ENCODE results near the gene ADAMTS12.

ADAMTS12 gene

GRCh38 chr5:33892620-33893137, 889 bp upstream of the ADAMTS12 start:
- TF ChIP-seq SIN3A (IDR thresholded peaks at IDR 0.05; ENCODE audit: borderline replicate concordance, insufficient read depth, low read length): no peak
- no peak for TF ChIP-seq TAF1 (IDR thresholded peaks at IDR 0.05; ENCODE audit: borderline replicate concordance, insufficient read depth, low read length)
- TF ChIP-seq FOXP2 (optimal IDR thresholded peaks at IDR 0.05; ENCODE audit: borderline replicate concordance, extremely low read depth, extremely low read length, insufficient read depth): no peak
- no peak for TF ChIP-seq REST (IDR thresholded peaks at IDR 0.05; ENCODE audit: insufficient read depth in 1 of 2, low read depth in 2 of 2, low read length in 2 of 2)
- no peak for TF ChIP-seq POLR2AphosphoS5 (IDR thresholded peaks at IDR 0.05; ENCODE audit: low read depth, low read length)

DNA sequence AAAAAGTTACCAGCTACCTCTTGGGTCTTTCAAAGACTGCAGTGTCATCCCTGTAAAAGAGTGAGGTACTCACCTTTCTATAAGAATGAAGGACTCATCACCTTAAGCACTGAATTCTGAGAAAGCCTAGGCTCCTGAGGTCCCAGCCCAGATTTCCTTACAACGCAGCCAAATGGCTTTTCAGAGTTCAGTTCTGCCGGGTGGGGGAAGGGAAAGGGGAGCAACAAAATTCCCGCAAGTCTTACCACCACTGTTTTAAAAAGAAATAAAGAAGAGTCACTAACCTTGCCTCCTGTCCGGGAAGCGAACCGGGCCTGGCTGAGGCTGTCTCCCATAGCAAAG, 373 bp downstream of the ADAMTS12 start:
- TF ChIP-seq SIN3A (IDR thresholded peaks at IDR 0.05; ENCODE audit: borderline replicate concordance, insufficient read depth, low read length): no peak
- no peak for TF ChIP-seq REST (IDR thresholded peaks at IDR 0.05; ENCODE audit: insufficient read depth in 1 of 2, low read depth in 2 of 2, low read length in 2 of 2)
- no peak for TF ChIP-seq FOXP2 (optimal IDR thresholded peaks at IDR 0.05; ENCODE audit: borderline replicate concordance, extremely low read depth, extremely low read length, insufficient read depth)
- TF ChIP-seq POLR2AphosphoS5 (IDR thresholded peaks at IDR 0.05; ENCODE audit: low read depth, low read length): no peak
- no peak for TF ChIP-seq TAF1 (IDR thresholded peaks at IDR 0.05; ENCODE audit: borderline replicate concordance, insufficient read depth, low read length)

- TF ChIP-seq POLR2AphosphoS5 (IDR thresholded peaks at IDR 0.05; ENCODE audit: low read depth, low read length) (no peak), SIN3A (IDR thresholded peaks at IDR 0.05; ENCODE audit: borderline replicate concordance, insufficient read depth, low read length) (no peak), REST (IDR thresholded peaks at IDR 0.05; ENCODE audit: insufficient read depth in 1 of 2, low read depth in 2 of 2, low read length in 2 of 2) (no peak), TAF1 (IDR thresholded peaks at IDR 0.05; ENCODE audit: borderline replicate concordance, insufficient read depth, low read length) (no peak), FOXP2 (optimal IDR thresholded peaks at IDR 0.05; ENCODE audit: borderline replicate concordance, extremely low read depth, extremely low read length, insufficient read depth) (no peak)
Observed at GRCh38 chr5:33890131-33891032, 1.4 kb downstream of the ADAMTS12 start.

GRCh38 chr5:33888587-33888986, 3.2 kb downstream of the ADAMTS12 start:
- TF ChIP-seq FOXP2 (optimal IDR thresholded peaks at IDR 0.05; ENCODE audit: borderline replicate concordance, extremely low read depth, extremely low read length, insufficient read depth): no peak

GRCh38 chr5:33887268-33887667, 4.5 kb downstream of the ADAMTS12 start:
- TF ChIP-seq POLR2AphosphoS5 (IDR thresholded peaks at IDR 0.05; ENCODE audit: low read depth, low read length) (no peak), TAF1 (IDR thresholded peaks at IDR 0.05; ENCODE audit: borderline replicate concordance, insufficient read depth, low read length) (no peak), SIN3A (IDR thresholded peaks at IDR 0.05; ENCODE audit: borderline replicate concordance, insufficient read depth, low read length) (no peak), REST (IDR thresholded peaks at IDR 0.05; ENCODE audit: insufficient read depth in 1 of 2, low read depth in 2 of 2, low read length in 2 of 2) (no peak), FOXP2 (optimal IDR thresholded peaks at IDR 0.05; ENCODE audit: borderline replicate concordance, extremely low read depth, extremely low read length, insufficient read depth) (no peak)

Measured in PFSK-1 (cell line).